K562 (cell line): Measurements from ENCODE around the gene HIVEP2. TPM values are rescaled to one million over a fixed set of nuclear protein-coding genes. Genes with fewer than 3 reads are reported as not detected.
A peak's percentile ranks its signal among the peaks of the same experiment; 100 is the strongest.

Source experiments
- AFF4 ChIP-seq: sonication (generic); formaldehyde crosslinking; IDR thresholded peaks from 2 replicates; pipeline ENCODE4 v1.8.0; 2023; ENCODE audit warnings: mild to moderate bottlenecking, missing genetic modification reagents
- ATF1 ChIP-seq, 2 experiments: fragments of 450-650 bp in 1 of 2; IDR thresholded peaks; 2 replicates each; pipeline ENCODE4 v1.6.1; 2016; ENCODE audit warnings: missing compliant biosample characterization in 1 of 2, missing genetic modification characterization in 1 of 2
- CBX1 ChIP-seq: sonication (generic); IDR thresholded peaks from 2 replicates; pipeline ENCODE4 v1.6.1; 2016; ENCODE audit warnings: antibody characterized with exemption, low read depth, mild to moderate bottlenecking
- CHD2 ChIP-seq: IDR thresholded peaks from 2 replicates; pipeline ENCODE4 v1.6.1; 2011; ENCODE audit warnings: low read depth, low read length
- CTCFL ChIP-seq: IDR thresholded peaks from 2 replicates; pipeline ENCODE4 v1.6.1; 2011; ENCODE audit warnings: borderline replicate concordance, low read depth, mild to moderate bottlenecking, moderate library complexity, low read length; ENCODE audit not compliant: insufficient read depth, poor library complexity, severe bottlenecking
- DACH1 ChIP-seq: fragments of 450-650 bp; IDR thresholded peaks from 2 replicates; pipeline ENCODE4 v1.6.1; 2018; ENCODE audit not compliant: partially characterized antibody
- DNMT1 ChIP-seq: fragments of 450-650 bp; IDR thresholded peaks from 2 replicates; pipeline ENCODE4 v1.6.1; 2016; ENCODE audit warnings: antibody characterized with exemption, mild to moderate bottlenecking
- GATAD2B ChIP-seq: fragments of 450-650 bp; IDR thresholded peaks from 2 replicates; pipeline ENCODE4 v1.6.1; 2017; ENCODE audit warnings: mild to moderate bottlenecking, borderline replicate concordance
- HCFC1 ChIP-seq: IDR thresholded peaks from 2 replicates; pipeline ENCODE4 v1.6.1; 2012; ENCODE audit warnings: low read depth, low read length, improper control_type of control experiment
- NUFIP1 ChIP-seq: fragments of 450-650 bp; IDR thresholded peaks from 2 replicates; pipeline ENCODE4 v1.6.1; 2018; ENCODE audit not compliant: partially characterized antibody
- RB1 ChIP-seq: fragments of 450-650 bp; IDR thresholded peaks from 2 replicates; pipeline ENCODE4 v1.6.1; 2017; ENCODE audit warnings: low read depth, mild to moderate bottlenecking
- RBBP5 ChIP-seq: fragments of 200-600 bp; sonication (generic); IDR thresholded peaks from 2 replicates; pipeline ENCODE4 v1.6.1; 2012; ENCODE audit warnings: borderline replicate concordance, mild to moderate bottlenecking, low read length, control low read depth, inconsistent platforms; ENCODE audit not compliant: insufficient read depth, poor library complexity, severe bottlenecking
- RBM17 ChIP-seq: fragments of 200-400 bp; formaldehyde crosslinking; IDR thresholded peaks from 2 replicates; pipeline ENCODE4 v1.6.1; 2017; ENCODE audit warnings: low read depth, mild to moderate bottlenecking, low read length, borderline replicate concordance
- SIRT6 ChIP-seq: IDR thresholded peaks from one replicate; pipeline ENCODE4 v1.6.1; 2012; ENCODE audit warnings: low read depth, mild to moderate bottlenecking, control low read depth, inconsistent platforms, low read length, moderate library complexity
- SRF ChIP-seq, 2 experiments: fragments of 250-450, 450-650 bp in 1 of 2; sonication (Bioruptor Pico) in 1 of 2; sonication (generic) in 1 of 2; formaldehyde crosslinking; IDR thresholded peaks; 2 replicates each; pipeline versions ENCODE4 v1.5.0 to v1.5.1; 2020 to 2022; ENCODE audit warnings: mild to moderate bottlenecking in 1 of 2, missing genetic modification reagents in 1 of 2
- SRSF7 ChIP-seq: fragments of 200-400 bp; formaldehyde crosslinking; optimal IDR thresholded peaks from 2 replicates; pipeline ENCODE3; 2017; ENCODE audit warnings: mild to moderate bottlenecking, low read depth, low read length
- TBL1XR1 ChIP-seq, 2 experiments: IDR thresholded peaks; 2 replicates each; pipeline ENCODE4 v1.6.1; 2012; ENCODE audit warnings: improper control_type of control experiment in 2 of 2, low read length in 2 of 2, mild to moderate bottlenecking in 1 of 2
- ZFX ChIP-seq: sonication (generic); formaldehyde crosslinking; IDR thresholded peaks from 2 replicates; pipeline ENCODE4 v1.8.0; 2022; ENCODE audit warnings: mild to moderate bottlenecking, missing genetic modification reagents, moderate library complexity
- ZNF311 ChIP-seq: fragments of 250-450 bp; sonication (Bioruptor Pico); IDR thresholded peaks from 2 replicates; pipeline ENCODE4 v1.4.0; 2020; ENCODE audit warnings: mild to moderate bottlenecking, moderate library complexity
- ZNF431 ChIP-seq: sonication (generic); formaldehyde crosslinking; IDR thresholded peaks from 2 replicates; pipeline ENCODE4 v1.8.0; 2022; ENCODE audit warnings: mild to moderate bottlenecking, missing genetic modification reagents
- ZNF639 ChIP-seq, 2 experiments: fragments of 200-800 bp in 1 of 2; sonication (Bioruptor generic) in 1 of 2; sonication (generic) in 1 of 2; formaldehyde crosslinking in 1 of 2; IDR thresholded peaks in 1 of 2; conservative IDR thresholded peaks in 1 of 2; 2 replicates each; pipeline versions ENCODE4 v1.5.0 to v1.6.1; 2016 to 2020; ENCODE audit warnings: missing compliant biosample characterization in 1 of 2, missing genetic modification characterization in 1 of 2, missing genetic modification reagents in 1 of 2
- polyA plus RNA-seq, 8 experiments: library from polyadenylated mRNA; depleted of rRNA in 4 of 8; stranded (reverse) in 5 of 8; unstranded in 3 of 8; fragments of >200 nt; fragmentation: Nextera tagmentation in 2 of 8; fragmentation: Illumina TruSeq in 1 of 8; extraction: Ambion mirVana in 2 of 8; extraction: Trizol in 1 of 8; gene quantifications; 2 replicates each; pipeline versions ENCODE4 v1.2.1 to v1.2.3, GENCODE V29; 2011 to 2014; ENCODE audit warnings: inconsistent platforms in 1 of 8, missing spikeins in 1 of 8
- total RNA-seq, 7 experiments: library from RNA; depleted of rRNA in 6 of 7; stranded (reverse); fragments of >200 nt in 6 of 7; fragmentation: Illumina TruSeq in 2 of 7; extraction: Trizol in 2 of 7; gene quantifications; 2 replicates each; pipeline versions ENCODE4 v1.2.1 to v1.2.3, GENCODE V29; 2011 to 2021; ENCODE audit warnings: low replicate concordance in 1 of 7

The HIVEP2 gene
- total and polyA plus RNA-seq, 9 of the 15 experiments (the other 6 are each of a cell fraction or from before 2014, with no cell fraction given) = under 0.01 to 1.2 (median 0.31) TPM

DNA sequence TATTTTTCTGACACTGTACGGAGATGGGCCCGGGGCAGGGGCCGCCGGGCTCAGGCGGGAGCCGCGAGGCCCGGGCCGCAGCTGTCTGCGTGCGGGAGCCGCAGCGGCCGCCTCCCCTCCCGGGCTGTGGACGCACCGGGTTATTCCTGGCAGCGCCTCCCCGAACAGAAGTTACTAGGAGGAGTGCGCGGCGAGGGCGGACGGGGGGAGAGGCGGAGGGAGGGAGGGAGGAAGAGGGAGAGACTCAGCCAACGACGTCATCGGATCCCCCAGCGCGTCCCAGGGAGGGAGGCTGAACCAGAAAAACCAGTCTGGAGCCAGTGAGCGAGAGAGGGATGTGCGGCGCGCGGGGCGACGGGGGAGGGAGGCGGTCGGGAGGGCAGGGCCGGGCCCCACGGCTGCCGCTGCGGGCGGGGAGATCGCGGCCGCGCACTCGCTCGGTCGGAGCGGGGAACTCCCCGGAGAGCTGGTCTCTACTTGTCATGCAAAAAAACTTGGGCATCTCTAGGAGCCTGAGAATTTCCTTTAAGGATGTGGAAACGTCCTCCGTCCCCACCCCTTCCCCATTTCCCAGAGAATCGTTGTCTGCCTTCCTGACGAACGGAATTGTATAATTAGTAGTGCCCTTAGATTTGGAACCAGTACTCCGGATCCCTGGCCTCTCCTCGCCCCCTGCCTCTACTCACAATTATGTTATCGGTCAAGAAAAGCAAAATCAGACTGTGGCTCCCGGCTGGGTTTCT lies 1.4 kb upstream of the HIVEP2 start (continued):
- TF ChIP-seq ZNF639 (CRISPR knock-in tag; conservative IDR thresholded peaks at IDR 0.05 in 1 of 2, IDR thresholded peaks at IDR 0.05 in 1 of 2) (no peak), NUFIP1 (no peak), ATF1 (CRISPR knock-in tag; IDR thresholded peaks at IDR 0.05) (no peak), ATF1 (tag; IDR thresholded peaks at IDR 0.05) (peak; percentile 14; the same call in 1 of the 2 replicates), CHD2 (no peak), GATAD2B (no peak), HCFC1 (no peak), SRSF7 (no peak), RB1 (no peak), RBM17 (no peak), ZNF431 (CRISPR knock-in tag) (no peak), DACH1 (no peak), SRF (CRISPR knock-in tag; IDR thresholded peaks at IDR 0.05) (no peak), ZFX (peak; percentile 42; the same call in 1 of the 2 replicates), ZNF311 (no peak), CTCFL (no peak), TBL1XR1 (IDR thresholded peaks at IDR 0.05; ENCODE audit: low read length in 2 of 2) (no peak), AFF4 (CRISPR knock-in tag) (no peak), RBBP5 (no peak), SIRT6 (no peak), DNMT1 (no peak), CBX1 (no peak)
